Lower lobe of right lung (tissue), 2 donors: Measurements from ENCODE around the gene GAS7. TPM values are rescaled to one million over a fixed set of nuclear protein-coding genes. Genes with fewer than 3 reads are reported as not detected.

Source experiments
- ATAC-seq, 2 donors: fragments of 200-7000 bp; cut with Tn5 transposase; one replicate each; pipeline ENCODE4 v1.9.1; 2020 to 2022; ENCODE audit warnings: mild to moderate bottlenecking in 2 of 2, moderate library complexity in 2 of 2
- DNase-seq: peaks from one replicate; pipeline ENCODE4 v3.0.0-alpha.2; 2020
- H3K27ac ChIP-seq: fragments of 200-600 bp; one replicate; pipeline ENCODE4 v1.8.0; 2022
- H3K27me3 ChIP-seq: fragments of 200-600 bp; one replicate; pipeline ENCODE4 v1.8.0; 2022; ENCODE audit warnings: low read depth
- H3K36me3 ChIP-seq: fragments of 200-600 bp; one replicate; pipeline ENCODE4 v1.8.0; 2022; ENCODE audit warnings: mild to moderate bottlenecking
- H3K4me1 ChIP-seq: fragments of 200-600 bp; one replicate; pipeline ENCODE4 v1.8.0; 2022
- H3K4me3 ChIP-seq: fragments of 200-600 bp; one replicate; pipeline ENCODE4 v1.8.0; 2022; ENCODE audit warnings: mild to moderate bottlenecking
- H3K9me3 ChIP-seq: fragments of 200-600 bp; one replicate; pipeline ENCODE4 v1.8.0; 2022
- intact Hi-C: fragments of 100-400 bp; cut with DNase I; formaldehyde crosslinking; loops from one replicate; pipeline ENCODE4 v1.11.0; 2022
- total RNA-seq: library from RNA; stranded (reverse); fragmentation: NEBNext Ultra II Directional; extraction: Animal tissue kit (Norgen Biotek cat#: 25700); gene quantifications from one replicate; pipeline ENCODE4 v1.2.1, GENCODE V29; 2021
- TF ChIP-seq, protein P1 (sequence below): fragments of 200-600 bp; IDR thresholded peaks from one replicate; pipeline ENCODE4 v1.8.0; 2022; ENCODE audit warnings: antibody characterized with exemption, mild to moderate bottlenecking
- donor health status: DM: no; HTN: yes; CAD: no; lungs with severe emphysema.

GAS7 gene
- total RNA-seq, 1 donor from 2014 or later, result 54.1 TPM

DNA sequence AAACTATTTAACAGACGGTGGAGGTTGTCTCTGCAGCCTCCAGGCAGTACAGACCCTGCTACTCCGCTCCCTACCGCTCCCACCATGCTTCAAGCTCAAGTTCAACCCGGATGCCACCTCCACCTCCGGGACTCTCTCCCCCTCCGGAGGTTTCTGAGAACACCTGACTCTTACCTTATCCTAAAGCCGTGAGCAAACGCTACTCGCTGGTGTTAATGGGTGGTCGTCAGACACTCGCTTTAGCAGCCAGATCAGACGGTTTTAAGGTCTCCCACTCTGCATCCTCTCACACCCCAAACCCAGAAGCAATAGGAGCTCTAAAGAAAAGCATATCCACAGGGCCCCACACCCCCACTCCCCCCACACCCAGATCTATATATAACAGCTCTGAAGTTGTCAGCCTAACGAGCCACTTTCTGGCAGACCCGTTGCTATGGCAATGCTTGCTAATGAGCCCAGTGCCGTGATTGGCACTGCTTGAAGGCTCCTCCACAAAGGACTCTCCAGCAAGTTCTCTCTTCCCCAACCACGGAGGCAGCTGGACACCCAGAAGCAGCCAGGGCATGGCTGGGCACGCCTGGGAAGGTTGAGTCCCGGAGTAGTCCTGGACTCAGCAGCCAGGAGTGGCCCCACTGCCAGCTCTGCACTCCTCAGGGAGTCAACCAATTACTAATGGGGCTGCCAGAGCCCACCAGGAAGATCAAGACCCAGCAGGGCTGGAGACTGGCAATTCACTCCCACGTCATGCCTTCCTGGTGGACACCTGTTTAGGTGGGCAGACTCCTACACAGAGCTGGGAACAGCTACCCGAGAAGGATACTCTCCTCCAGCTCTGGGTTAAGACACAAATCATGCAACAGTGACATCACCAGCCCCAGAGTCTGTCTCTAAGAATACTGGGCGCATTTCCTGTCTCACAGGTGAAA, 172.2 kb downstream of the GAS7 start:
- TF ChIP-seq, protein P1, sequence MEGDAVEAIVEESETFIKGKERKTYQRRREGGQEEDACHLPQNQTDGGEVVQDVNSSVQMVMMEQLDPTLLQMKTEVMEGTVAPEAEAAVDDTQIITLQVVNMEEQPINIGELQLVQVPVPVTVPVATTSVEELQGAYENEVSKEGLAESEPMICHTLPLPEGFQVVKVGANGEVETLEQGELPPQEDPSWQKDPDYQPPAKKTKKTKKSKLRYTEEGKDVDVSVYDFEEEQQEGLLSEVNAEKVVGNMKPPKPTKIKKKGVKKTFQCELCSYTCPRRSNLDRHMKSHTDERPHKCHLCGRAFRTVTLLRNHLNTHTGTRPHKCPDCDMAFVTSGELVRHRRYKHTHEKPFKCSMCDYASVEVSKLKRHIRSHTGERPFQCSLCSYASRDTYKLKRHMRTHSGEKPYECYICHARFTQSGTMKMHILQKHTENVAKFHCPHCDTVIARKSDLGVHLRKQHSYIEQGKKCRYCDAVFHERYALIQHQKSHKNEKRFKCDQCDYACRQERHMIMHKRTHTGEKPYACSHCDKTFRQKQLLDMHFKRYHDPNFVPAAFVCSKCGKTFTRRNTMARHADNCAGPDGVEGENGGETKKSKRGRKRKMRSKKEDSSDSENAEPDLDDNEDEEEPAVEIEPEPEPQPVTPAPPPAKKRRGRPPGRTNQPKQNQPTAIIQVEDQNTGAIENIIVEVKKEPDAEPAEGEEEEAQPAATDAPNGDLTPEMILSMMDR, result no peak
- H3K27me3 ChIP-seq, result peaks cover 15% of the 10 kb centered on the region
- H3K27ac ChIP-seq, result no peak overlapping the region
- H3K4me3 ChIP-seq, result no peak overlapping the region
- no peak for ATAC-seq
- H3K9me3 ChIP-seq, result no peaks in the 10 kb centered on the region
- peaks cover 23% of the 10 kb centered on the region for H3K4me1 ChIP-seq
- intact Hi-C loops, result no loop called here
- no peaks in the 10 kb centered on the region for H3K36me3 ChIP-seq
- no peak for DNase-seq

DNA sequence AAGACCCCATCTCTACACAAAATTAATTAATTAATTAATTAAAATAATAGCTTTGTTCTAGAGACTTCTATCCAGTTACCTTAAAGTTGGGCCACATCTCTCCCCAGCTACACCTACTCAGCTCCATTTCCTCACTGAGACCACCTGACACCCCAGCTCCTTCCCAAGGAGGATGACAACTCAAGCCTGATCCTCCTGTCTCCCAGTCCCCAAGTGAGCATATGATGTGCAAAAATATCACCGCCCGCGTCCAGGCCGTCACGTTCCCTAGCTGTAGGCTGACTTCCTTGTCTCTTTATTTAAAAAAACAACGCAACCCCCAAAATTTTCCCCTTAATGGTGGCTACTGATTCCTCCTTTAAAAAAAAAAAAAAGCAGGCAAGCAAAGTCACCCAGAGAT, 173.2 kb downstream of the GAS7 start:
- TF ChIP-seq, protein P1, result no peak
- no peaks in the 10 kb centered on the region for H3K36me3 ChIP-seq
- no peak overlapping the region for H3K4me3 ChIP-seq
- no peak for ATAC-seq
- H3K27me3 ChIP-seq, result peaks cover 15% of the 10 kb centered on the region
- peaks cover 27% of the 10 kb centered on the region for H3K4me1 ChIP-seq
- no peak overlapping the region for H3K27ac ChIP-seq
- intact Hi-C loops, result no loop called here
- H3K9me3 ChIP-seq, result no peaks in the 10 kb centered on the region
- DNase-seq, result no peak

DNA sequence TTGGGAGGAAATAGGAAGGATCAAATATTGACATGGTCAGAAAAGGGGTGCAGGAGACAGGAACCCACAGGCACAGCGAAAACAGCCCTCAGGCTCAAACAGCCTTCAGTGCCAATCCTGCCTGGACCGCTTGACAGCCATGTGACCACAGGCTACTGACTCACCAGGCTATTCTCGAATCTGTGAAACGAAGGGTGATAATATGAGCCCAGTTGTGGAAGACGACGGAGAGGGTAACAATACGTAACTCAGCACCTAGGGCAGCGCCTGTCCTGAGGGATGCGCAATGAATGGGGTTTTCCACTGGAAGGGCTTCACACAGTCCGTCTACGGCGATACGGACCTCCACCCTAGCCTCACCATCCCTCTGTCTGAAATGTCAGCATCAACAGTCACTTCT, 176.0 kb downstream of the GAS7 start:
- ATAC-seq (no peak), DNase-seq (no peak)
- Histone ChIP-seq H3K36me3 (no peaks in the 10 kb centered on the region), H3K4me1 (peaks cover 32% of the 10 kb centered on the region), H3K27me3 (peaks cover 13% of the 10 kb centered on the region), H3K27ac (no peak overlapping the region), H3K4me3 (no peak overlapping the region), H3K9me3 (no peaks in the 10 kb centered on the region)
- TF ChIP-seq, protein P1, result no peak
- intact Hi-C loops, result no loop called here

DNA sequence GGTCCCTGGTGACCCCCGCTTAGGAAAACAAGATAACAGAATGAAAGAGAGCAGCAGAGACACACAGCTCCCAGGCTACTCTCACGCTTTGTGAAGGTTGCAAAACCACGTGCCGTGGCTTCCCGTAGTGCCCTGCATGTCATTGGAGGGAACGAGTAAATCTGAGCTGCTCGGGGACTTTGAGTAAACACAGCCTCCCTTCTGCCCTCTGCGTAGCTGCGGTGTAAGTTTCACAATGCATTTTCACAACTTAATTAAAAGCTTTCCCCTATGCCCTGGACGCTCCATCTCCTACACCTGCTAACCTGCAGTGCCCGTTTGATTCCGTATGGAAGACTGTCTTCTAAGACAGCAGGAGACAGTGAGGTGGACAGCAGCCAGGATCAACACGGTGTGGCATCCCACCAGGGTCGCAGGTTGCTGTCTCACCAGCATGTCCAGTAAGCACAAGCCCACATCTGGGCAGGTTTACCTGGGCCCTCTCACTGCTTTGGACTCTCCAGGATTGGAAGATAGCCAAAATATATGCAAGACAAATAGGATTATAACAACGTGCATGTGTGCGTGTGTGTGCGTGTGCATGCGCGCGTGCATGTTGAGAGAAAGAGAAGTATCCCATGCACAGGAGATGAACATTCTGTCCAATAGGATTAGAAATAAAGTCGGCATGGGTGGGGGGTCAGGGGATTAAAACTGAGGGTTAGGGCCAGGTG, 177.0 kb downstream of the GAS7 start:
- ATAC-seq, result peak; percentile 54 to 75
- TF ChIP-seq, protein P1, result no peak
- intact Hi-C loops, result no loop called here

DNA sequence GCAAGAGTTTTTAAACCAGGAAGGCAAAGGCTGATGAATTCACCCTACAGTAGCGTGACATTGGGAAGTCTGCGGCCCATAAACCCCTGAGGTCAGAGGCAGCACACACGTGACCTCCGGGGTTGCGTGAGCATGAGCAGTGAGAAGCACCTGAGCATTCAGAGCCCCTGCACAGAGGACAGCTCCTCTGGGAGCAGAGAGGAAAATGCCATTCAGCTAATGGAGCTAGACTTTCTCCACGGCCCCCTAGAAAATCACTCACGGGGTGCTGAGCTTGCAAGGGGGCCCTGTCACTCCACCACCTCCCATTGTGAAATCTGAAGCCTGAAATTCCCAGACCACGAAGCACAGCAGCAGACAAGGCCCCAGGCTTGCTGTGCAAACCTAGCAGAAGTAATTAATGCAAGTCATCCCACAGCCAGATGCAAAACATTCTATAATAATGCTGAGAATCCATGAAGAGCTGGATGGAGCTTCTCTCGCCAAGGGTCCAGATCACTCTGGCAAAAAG, 178.4 kb downstream of the GAS7 start:
- Histone ChIP-seq H3K27ac (no peak overlapping the region), H3K4me1 (peaks cover 32% of the 10 kb centered on the region), H3K27me3 (peaks cover 3% of the 10 kb centered on the region), H3K9me3 (no peaks in the 10 kb centered on the region), H3K4me3 (no peak overlapping the region), H3K36me3 (no peaks in the 10 kb centered on the region)
- TF ChIP-seq, protein P1, result no peak
- ATAC-seq (peak in 1 of 2 donors; percentile 29), DNase-seq (peak; percentile 69)
- intact Hi-C loops, result no loop called here

More for the DNA sequence above, 177.0 kb downstream of the GAS7 start:
- peak; percentile 79 for DNase-seq
- Histone ChIP-seq H3K4me3 (no peak overlapping the region), H3K27ac (peak overlapping the region; percentile 25), H3K27me3 (peaks cover 5% of the 10 kb centered on the region), H3K36me3 (no peaks in the 10 kb centered on the region), H3K4me1 (peaks cover 32% of the 10 kb centered on the region), H3K9me3 (no peaks in the 10 kb centered on the region)
